HG03432 (cell line): ENCODE data around the gene SELENOO.
A peak's percentile ranks its signal among the peaks of the same experiment; 100 is the strongest.

Source experiments
- ATAC-seq: cut with Tn5 transposase; IDR thresholded peaks from one replicate; pipeline ENCODE4 v1.9.1; 2021; ENCODE audit warnings: mild to moderate bottlenecking, moderate library complexity; ENCODE audit not compliant: unreplicated experiment

Gene SELENOO

GRCh38 chr22:50232481-50233151, 31.8 kb downstream of the SELENOO start:
- ATAC-seq: no peak

GRCh38 chr22:50233223-50233622, 32.4 kb downstream of the SELENOO start:
- no peak for ATAC-seq

GRCh38 chr22:50236731-50237409, 36.1 kb downstream of the SELENOO start:
- ATAC-seq: no peak

- ATAC-seq: no peak
These were observed 37.9 kb downstream of the SELENOO start for GRCh38 chr22:50238755-50239154.

- ATAC-seq: no peak
These were observed 41.7 kb downstream of the SELENOO start for GRCh38 chr22:50242406-50242949.

GRCh38 chr22:50243685-50244419, 43.0 kb downstream of the SELENOO start:
- ATAC-seq: no peak

GRCh38 chr22:50244420-50245213, 43.8 kb downstream of the SELENOO start, which contains the start of gene TUBGCP6:
TUBGCP6 (minus strand) TSS chr22:50245023; CDS start chr22:50244459, 564 bp downstream.
- ATAC-seq: peak; percentile 72

- peak; percentile 4 for ATAC-seq
These were observed 44.6 kb downstream of the SELENOO start for GRCh38 chr22:50245214-50246072.

GRCh38 chr22:50246242-50247175, 45.7 kb downstream of the SELENOO start:
- ATAC-seq: no peak

GRCh38 chr22:50247748-50248147, 46.9 kb downstream of the SELENOO start:
- no peak for ATAC-seq

- no peak for ATAC-seq
These were observed 47.6 kb downstream of the SELENOO start for GRCh38 chr22:50248196-50249081.

- ATAC-seq: no peak
These were observed 48.8 kb downstream of the SELENOO start for GRCh38 chr22:50249341-50250248.

- no peak for ATAC-seq
These were observed 49.4 kb downstream of the SELENOO start for GRCh38 chr22:50250249-50250554.

- peak; percentile 60 for ATAC-seq
These were observed 50.0 kb downstream of the SELENOO start, which contains the start of gene HDAC10 for GRCh38 chr22:50250555-50251476. HDAC10 (minus strand) TSS chr22:50251265; CDS start chr22:50251032, 233 bp downstream.

GRCh38 chr22:50251477-50252081, 50.8 kb downstream of the SELENOO start:
- ATAC-seq: no peak
